GM19193 (cell line): ENCODE data around the gene WNT6.
A peak's percentile ranks its signal among the peaks of the same experiment; 100 is the strongest.

Experiments used
- POLR2A ChIP-seq: IDR thresholded peaks from 4 replicates; pipeline ENCODE4 v1.6.1; 2011; ENCODE audit not compliant: insufficient read depth, insufficient read length; ENCODE audit errors: extremely low read depth

The WNT6 gene

GRCh38 chr2:218904176-218904575 lies 44.6 kb downstream of the WNT6 start:
- no peak for TF ChIP-seq POLR2A

GRCh38 chr2:218908721-218909619 lies 49.4 kb downstream of the WNT6 start:
- peak; percentile 73 for TF ChIP-seq POLR2A

GRCh38 chr2:218910741-218911140 lies 51.1 kb downstream of the WNT6 start:
- TF ChIP-seq POLR2A, result no peak

- no peak for TF ChIP-seq POLR2A
These were observed 60.9 kb downstream of the WNT6 start for GRCh38 chr2:218920504-218920903.
